ENCODE results near the gene NIP7. TPM values are rescaled to one million over a fixed set of nuclear protein-coding genes. Genes with fewer than 3 reads are reported as not detected.

Gene NIP7
- total RNA-seq, 2 donors from 2014 or later = 3.3 to 8.8 TPM

DNA sequence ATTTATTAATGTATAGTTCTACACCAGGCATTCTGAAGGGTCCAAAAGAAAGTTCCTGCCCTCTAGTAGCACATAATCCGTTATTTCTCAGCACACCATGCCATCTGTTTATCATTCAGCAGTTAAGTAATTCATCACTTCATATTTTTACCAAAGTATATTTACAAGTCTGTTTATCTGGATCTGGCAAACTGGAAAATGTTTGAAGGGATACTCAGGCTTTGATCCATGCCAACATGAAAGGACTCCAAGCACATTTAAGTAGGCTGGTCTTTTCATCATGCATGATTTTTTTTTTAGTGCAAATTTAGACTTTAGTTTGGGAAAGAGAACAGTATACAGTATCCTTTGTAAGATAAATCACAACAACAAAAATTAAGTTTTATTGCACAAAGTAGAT is 32.5 kb upstream of the NIP7 start:
- DNase-seq = no peak
- intact Hi-C loops (cut with DNase I) = no loop called here

DNA sequence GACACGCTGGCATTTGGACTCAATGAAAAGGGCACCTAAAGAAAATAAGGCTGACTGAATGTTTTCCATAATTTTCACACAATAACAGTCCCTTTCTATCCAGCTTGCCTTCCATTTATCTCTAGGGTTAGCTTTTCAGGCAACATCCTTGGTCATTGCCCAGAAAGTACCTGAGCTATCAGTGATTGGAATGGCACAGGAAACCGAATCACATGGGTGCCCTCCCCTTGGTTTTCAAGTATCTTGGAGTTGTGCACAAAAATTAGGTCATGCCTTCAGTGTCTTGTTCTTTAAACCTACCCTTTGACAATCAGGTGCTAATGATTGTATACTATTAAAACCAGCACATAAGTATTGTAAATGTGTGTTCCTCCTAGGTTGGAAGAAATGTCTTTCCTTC is 31.7 kb upstream of the NIP7 start:
- intact Hi-C loops (cut with DNase I) = no loop called here
- Histone ChIP-seq H3K9me3 (no peaks in the 10 kb centered on the region), H3K36me3 (replicated peaks in 1 of 2; ENCODE audit: insufficient read depth in 1 of 2, low read depth in 2 of 2) (no peaks in the 10 kb centered on the region), H3K27ac (no peak overlapping the region), H3K4me1 (peaks cover 12% of the 10 kb centered on the region), H3K4me3 (no peak overlapping the region), H3K27me3 (no peaks in the 10 kb centered on the region)
- 77 to 82% methylated on average over 2 of the region's 2 CpGs for WGBS, 2 donors
- no peak for ATAC-seq
- TF ChIP-seq CTCF (IDR thresholded peaks at IDR 0.05) = no peak
- no peak for TF ChIP-seq POLR2A (IDR thresholded peaks at IDR 0.05)
- no peak for DNase-seq

More for the DNA sequence above, 32.5 kb upstream of the NIP7 start:
- Histone ChIP-seq H3K4me3 (no peak overlapping the region), H3K9me3 (no peaks in the 10 kb centered on the region), H3K4me1 (peaks cover 7% of the 10 kb centered on the region), H3K27me3 (no peaks in the 10 kb centered on the region), H3K36me3 (replicated peaks in 1 of 2; ENCODE audit: insufficient read depth in 1 of 2, low read depth in 2 of 2) (no peaks in the 10 kb centered on the region), H3K27ac (no peak overlapping the region)
- WGBS, 2 donors = 38 to 44% methylated on average over 1 of the region's 1 CpG
- TF ChIP-seq POLR2A (IDR thresholded peaks at IDR 0.05) = no peak
- no peak for TF ChIP-seq CTCF (IDR thresholded peaks at IDR 0.05)
- no peak for ATAC-seq

DNA sequence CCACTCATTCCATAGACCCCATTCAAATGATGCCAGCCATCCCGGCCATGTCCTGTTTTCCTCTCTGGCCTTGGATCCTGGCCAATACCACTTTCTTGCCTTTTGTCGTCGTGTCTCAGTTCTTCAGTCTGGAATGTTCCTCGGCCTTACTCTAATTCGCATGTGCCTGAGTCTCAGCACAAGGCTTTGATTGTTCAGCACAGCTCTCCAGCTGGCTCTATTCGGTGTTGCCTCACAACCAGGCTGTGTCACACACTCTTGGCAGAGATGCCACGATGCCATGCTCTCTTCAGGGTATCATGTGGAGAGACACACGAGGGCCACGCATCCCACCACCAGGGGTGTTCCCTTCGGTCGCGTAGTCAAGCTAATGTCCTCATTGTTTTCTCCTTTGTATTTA is 30.3 kb upstream of the NIP7 start:
- no peak overlapping the region for H3K27ac ChIP-seq

GRCh38 chr16:69310653-69311532 is 28.7 kb upstream of the NIP7 start, which contains the start of gene VPS4A:
TSS of gene VPS4A (plus strand) at chr16:69311350. CDS start at chr16:69311512, 162 bp downstream.
- TF ChIP-seq CTCF (IDR thresholded peaks at IDR 0.05) = peak; percentile 81 to 99 (median 98)
- TF ChIP-seq POLR2A (IDR thresholded peaks at IDR 0.05) = peak; percentile 44 to 89 (median 63)
- H3K27ac ChIP-seq = peak within 1 kb of the TSS; percentile 82 to 93 (median 89)
- ATAC-seq (peak; percentile 97), DNase-seq (peak; percentile 97 to 98 (median 98))
- 7 to 27% methylated on average over 21 to 65 of the region's 70 CpGs for WGBS, 2 donors
- H3K9me3 ChIP-seq = no peaks in the 10 kb centered on the region
- no peaks in the 10 kb centered on the region for H3K27me3 ChIP-seq
- H3K4me3 ChIP-seq = peak within 1 kb of the TSS; percentile 14 to 45
- H3K36me3 ChIP-seq (replicated peaks in 1 of 2; ENCODE audit: insufficient read depth in 1 of 2, low read depth in 2 of 2) = peaks cover 0 to 1% of the 10 kb centered on the region in 2 donors
- intact Hi-C loops (cut with DNase I) = no loop called here
- peaks cover 40% of the 10 kb centered on the region for H3K4me1 ChIP-seq

More for the DNA sequence above, 30.3 kb upstream of the NIP7 start:
- no peaks in the 10 kb centered on the region for H3K9me3 ChIP-seq
- H3K4me3 ChIP-seq = no peak overlapping the region
- H3K27me3 ChIP-seq = no peaks in the 10 kb centered on the region
- ATAC-seq = no peak
- WGBS, 2 donors = 84 to 89% methylated on average over 12 of the region's 12 CpGs
- intact Hi-C loops (cut with DNase I) = no loop called here
- DNase-seq = no peak
- peaks cover 24% of the 10 kb centered on the region for H3K4me1 ChIP-seq
- no peaks in the 10 kb centered on the region for H3K36me3 ChIP-seq (replicated peaks in 1 of 2; ENCODE audit: insufficient read depth in 1 of 2, low read depth in 2 of 2)
- TF ChIP-seq CTCF (IDR thresholded peaks at IDR 0.05) = no peak
- TF ChIP-seq POLR2A (IDR thresholded peaks at IDR 0.05) = no peak

All from body of pancreas (tissue), 4 donors.